ENCODE data around the gene SMPD1. TPM values are rescaled to one million over a fixed set of nuclear protein-coding genes. Genes with fewer than 3 reads are reported as not detected.
"Not testable (repeated sequence)": the region's sequence is repeated elsewhere in the genome, so short reads cannot be mapped to it uniquely, and the experiment has no call there.

Gene SMPD1
- total RNA-seq, 1 donor from 2014 or later: 22.5 TPM

DNA sequence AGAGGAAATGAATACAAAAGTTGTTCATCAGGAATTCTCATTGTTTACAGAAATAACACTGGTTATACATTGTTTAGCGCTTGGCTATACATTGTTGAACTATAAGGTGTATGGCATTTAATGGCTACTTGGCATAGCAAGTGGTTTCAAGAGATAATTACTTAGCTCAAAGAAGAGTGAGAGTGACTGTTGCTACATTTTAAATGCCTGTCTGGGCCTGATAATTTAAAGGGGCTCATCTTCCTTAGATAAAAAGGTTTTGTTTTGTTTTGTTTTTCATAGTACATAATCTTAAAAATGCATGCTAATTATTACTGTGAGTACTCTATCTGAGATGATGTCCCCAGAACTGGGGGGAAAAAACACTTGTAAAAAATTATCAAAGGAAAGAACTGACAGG, 1.5 kb upstream of the SMPD1 start:
- DNase-seq (ENCODE audit: low read depth): no peak
- TF ChIP-seq, protein P1, sequence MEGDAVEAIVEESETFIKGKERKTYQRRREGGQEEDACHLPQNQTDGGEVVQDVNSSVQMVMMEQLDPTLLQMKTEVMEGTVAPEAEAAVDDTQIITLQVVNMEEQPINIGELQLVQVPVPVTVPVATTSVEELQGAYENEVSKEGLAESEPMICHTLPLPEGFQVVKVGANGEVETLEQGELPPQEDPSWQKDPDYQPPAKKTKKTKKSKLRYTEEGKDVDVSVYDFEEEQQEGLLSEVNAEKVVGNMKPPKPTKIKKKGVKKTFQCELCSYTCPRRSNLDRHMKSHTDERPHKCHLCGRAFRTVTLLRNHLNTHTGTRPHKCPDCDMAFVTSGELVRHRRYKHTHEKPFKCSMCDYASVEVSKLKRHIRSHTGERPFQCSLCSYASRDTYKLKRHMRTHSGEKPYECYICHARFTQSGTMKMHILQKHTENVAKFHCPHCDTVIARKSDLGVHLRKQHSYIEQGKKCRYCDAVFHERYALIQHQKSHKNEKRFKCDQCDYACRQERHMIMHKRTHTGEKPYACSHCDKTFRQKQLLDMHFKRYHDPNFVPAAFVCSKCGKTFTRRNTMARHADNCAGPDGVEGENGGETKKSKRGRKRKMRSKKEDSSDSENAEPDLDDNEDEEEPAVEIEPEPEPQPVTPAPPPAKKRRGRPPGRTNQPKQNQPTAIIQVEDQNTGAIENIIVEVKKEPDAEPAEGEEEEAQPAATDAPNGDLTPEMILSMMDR (conservative IDR thresholded peaks at IDR 0.05; ENCODE audit: low read depth, low read length): no peak
- no peak overlapping the region for H3K4me3 ChIP-seq (ENCODE audit: low read depth, low read length)

DNA sequence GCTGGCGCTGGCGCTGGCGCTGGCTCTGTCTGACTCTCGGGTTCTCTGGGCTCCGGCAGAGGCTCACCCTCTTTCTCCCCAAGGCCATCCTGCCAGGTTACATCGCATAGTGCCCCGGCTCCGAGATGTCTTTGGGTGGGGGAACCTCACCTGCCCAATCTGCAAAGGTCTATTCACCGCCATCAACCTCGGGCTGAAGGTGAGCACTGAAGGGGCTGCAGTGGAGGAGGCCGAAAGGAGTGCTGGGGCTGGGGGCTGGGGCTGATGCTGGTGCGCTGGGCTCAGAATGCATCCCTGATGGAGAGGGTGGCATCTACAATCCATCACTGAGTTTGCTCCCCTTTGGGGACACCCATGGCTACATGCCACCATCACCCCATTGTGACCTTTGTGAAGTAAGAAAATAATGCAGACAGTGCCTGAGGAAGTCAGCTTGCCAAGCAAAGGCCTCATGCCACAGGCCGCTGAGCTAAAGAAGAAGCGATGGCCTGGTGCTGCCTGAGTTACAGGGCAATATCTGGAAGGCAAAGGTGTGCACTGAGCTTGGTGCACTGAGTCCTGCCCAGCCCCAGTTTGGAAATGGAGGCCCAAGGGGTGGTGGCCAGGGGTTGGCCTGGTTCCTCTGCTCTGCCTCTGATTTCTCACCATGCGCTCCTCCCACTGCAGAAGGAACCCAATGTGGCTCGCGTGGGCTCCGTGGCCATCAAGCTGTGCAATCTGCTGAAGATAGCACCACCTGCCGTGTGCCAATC, 620 bp downstream of the SMPD1 start:
- TF ChIP-seq, protein P1 (conservative IDR thresholded peaks at IDR 0.05; ENCODE audit: low read depth, low read length): no peak
- H3K4me3 ChIP-seq (ENCODE audit: low read depth, low read length): peak overlapping the region; percentile 88
- no peak for DNase-seq (ENCODE audit: low read depth)

DNA sequence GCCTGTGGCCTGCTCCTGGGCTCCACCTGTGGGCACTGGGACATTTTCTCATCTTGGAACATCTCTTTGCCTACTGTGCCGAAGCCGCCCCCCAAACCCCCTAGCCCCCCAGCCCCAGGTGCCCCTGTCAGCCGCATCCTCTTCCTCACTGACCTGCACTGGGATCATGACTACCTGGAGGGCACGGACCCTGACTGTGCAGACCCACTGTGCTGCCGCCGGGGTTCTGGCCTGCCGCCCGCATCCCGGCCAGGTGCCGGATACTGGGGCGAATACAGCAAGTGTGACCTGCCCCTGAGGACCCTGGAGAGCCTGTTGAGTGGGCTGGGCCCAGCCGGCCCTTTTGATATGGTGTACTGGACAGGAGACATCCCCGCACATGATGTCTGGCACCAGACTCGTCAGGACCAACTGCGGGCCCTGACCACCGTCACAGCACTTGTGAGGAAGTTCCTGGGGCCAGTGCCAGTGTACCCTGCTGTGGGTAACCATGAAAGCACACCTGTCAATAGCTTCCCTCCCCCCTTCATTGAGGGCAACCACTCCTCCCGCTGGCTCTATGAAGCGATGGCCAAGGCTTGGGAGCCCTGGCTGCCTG, 1.4 kb downstream of the SMPD1 start:
- H3K4me3 ChIP-seq (ENCODE audit: low read depth, low read length): peak overlapping the region; percentile 88
- no peak for DNase-seq (ENCODE audit: low read depth)
- TF ChIP-seq, protein P1 (conservative IDR thresholded peaks at IDR 0.05; ENCODE audit: low read depth, low read length): no peak

DNA sequence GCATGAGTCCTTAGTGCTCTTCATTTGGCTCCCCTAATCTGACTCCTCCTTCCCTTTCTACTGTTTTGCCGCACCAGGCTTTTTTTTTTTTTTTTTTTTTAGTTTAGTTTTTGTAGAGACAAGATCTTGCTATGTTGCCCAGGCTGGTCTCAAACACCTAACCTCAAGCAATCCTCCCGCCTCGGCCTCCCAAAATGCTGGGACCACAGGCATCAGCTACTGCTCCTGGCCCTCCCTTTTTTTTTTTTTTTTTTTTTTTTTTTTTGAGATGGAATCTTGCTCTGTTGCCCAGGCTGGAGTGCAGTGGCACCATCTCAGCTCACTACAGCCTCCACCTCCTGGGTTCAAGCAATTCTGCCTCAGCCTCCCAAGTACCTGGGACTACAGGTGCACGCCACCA, 2.0 kb downstream of the SMPD1 start:
- H3K4me3 ChIP-seq (ENCODE audit: low read depth, low read length); DNase-seq (ENCODE audit: low read depth): not testable (repeated sequence)

DNA sequence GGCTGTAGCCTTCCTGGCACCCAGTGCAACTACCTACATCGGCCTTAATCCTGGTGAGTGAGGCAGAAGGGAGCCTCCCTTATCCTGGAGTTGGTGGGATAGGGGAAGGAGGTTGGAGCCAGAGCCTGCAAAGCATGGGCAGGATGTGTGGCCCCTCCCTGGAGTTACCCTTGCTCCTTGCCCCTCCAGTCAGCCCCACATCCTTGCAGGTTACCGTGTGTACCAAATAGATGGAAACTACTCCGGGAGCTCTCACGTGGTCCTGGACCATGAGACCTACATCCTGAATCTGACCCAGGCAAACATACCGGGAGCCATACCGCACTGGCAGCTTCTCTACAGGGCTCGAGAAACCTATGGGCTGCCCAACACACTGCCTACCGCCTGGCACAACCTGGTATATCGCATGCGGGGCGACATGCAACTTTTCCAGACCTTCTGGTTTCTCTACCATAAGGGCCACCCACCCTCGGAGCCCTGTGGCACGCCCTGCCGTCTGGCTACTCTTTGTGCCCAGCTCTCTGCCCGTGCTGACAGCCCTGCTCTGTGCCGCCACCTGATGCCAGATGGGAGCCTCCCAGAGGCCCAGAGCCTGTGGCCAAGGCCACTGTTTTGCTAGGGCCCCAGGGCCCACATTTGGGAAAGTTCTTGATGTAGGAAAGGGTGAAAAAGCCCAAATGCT, 3.9 kb downstream of the SMPD1 start:
- no peak overlapping the region for H3K4me3 ChIP-seq (ENCODE audit: low read depth, low read length)
- TF ChIP-seq, protein P1 (conservative IDR thresholded peaks at IDR 0.05; ENCODE audit: low read depth, low read length): no peak
- DNase-seq (ENCODE audit: low read depth): no peak

DNA sequence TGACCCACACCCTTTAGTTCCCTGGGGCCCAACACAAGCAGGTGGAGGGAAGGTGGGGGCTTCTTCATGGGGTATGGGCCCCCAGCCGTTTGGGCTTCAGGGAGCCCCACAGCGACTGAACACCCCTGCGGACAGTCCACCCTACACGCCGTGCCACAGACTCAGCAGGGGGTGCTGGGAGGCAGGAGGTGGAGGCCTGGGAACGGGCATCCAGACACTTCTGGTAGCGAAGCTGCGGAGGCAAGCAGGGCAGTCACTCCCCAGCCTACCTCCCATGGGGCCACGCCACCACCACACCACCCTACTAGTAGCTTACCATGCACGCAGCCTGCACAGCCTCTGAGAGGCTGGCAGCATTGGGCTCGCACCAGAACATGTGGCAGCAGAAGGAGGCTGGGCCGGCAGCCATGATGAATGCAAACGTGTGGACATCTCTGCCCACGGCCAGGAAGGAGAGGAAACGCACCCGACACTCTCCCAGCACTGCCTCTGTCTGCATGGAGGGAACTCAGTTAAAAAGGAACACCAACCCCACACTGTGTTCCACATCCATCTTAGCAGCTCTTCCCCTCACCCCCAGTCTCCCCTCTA, 5.3 kb downstream of the SMPD1 start:
- DNase-seq (ENCODE audit: low read depth): no peak
- TF ChIP-seq, protein P1 (conservative IDR thresholded peaks at IDR 0.05; ENCODE audit: low read depth, low read length): no peak

DNA sequence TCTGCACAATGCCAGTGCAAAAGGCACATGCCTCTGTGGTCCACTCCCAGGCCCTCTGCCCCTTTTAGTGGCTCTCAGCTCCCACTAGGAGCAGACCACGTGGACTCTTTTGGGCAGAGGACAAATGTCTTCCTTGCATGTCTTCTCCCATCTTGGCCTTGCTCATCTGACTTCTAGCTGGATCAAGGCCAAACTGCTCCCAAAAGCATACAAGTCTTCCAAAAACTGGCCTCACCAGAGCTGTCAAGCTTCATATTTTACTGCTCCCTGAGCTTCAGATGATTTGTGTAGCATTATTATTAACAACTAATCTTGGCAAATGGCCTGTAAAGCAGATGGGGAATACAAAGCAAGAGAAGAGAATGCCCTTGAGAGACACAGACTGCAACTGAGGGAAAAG, 6.9 kb downstream of the SMPD1 start:
- TF ChIP-seq, protein P1 (conservative IDR thresholded peaks at IDR 0.05; ENCODE audit: low read depth, low read length): no peak
- DNase-seq (ENCODE audit: low read depth): no peak
- no peak overlapping the region for H3K4me3 ChIP-seq (ENCODE audit: low read depth, low read length)

More for the DNA sequence above, 5.3 kb downstream of the SMPD1 start:
- H3K4me3 ChIP-seq (ENCODE audit: low read depth, low read length): no peak overlapping the region
